ENCODE results near the gene STK11.

The STK11 gene

GRCh38 chr19:1226522-1227303 lies 21.1 kb downstream of the STK11 start:
- no peak for DNase-seq

- no peak for DNase-seq
Measured at GRCh38 chr19:1227304-1228054, 21.9 kb downstream of the STK11 start.

GRCh38 chr19:1228161-1228957 lies 22.8 kb downstream of the STK11 start:
- no peak for DNase-seq

GRCh38 chr19:1229056-1229923 lies 23.7 kb downstream of the STK11 start:
- DNase-seq: no peak

- DNase-seq: no peak
Measured at GRCh38 chr19:1229924-1230782, 24.6 kb downstream of the STK11 start.

GRCh38 chr19:1230783-1231489 lies 25.4 kb downstream of the STK11 start:
- DNase-seq: no peak

GRCh38 chr19:1231729-1232637 lies 26.4 kb downstream of the STK11 start:
- no peak for DNase-seq

- no peak for DNase-seq
Measured at GRCh38 chr19:1232652-1233072, 27.1 kb downstream of the STK11 start.

- no peak for DNase-seq
Measured at GRCh38 chr19:1233115-1233667, 27.6 kb downstream of the STK11 start.

- no peak for DNase-seq
Measured at GRCh38 chr19:1234051-1234954, 28.7 kb downstream of the STK11 start.

- DNase-seq: no peak
Measured at GRCh38 chr19:1234955-1235380, 29.4 kb downstream of the STK11 start.

GRCh38 chr19:1235625-1236538 lies 30.3 kb downstream of the STK11 start:
- DNase-seq: no peak

- DNase-seq: no peak
Measured at GRCh38 chr19:1236576-1236975, 31.0 kb downstream of the STK11 start.

- DNase-seq: no peak
Measured at GRCh38 chr19:1237027-1237659, 31.6 kb downstream of the STK11 start.

GRCh38 chr19:1237754-1238368 lies 32.3 kb downstream of the STK11 start, which contains the start of gene CBARP:
TSS of gene CBARP (minus strand) at chr19:1238005. CDS start at chr19:1236100, 1,905 bp downstream.
- peak in 1 of 2 donors; percentile 33 for DNase-seq

Measured in CD4-positive, alpha-beta T cell treated with Interleukin-1 beta for 1 hour (primary cell).